Measurements from ENCODE around the gene NAALADL1. TPM values are rescaled to one million over a fixed set of nuclear protein-coding genes. Genes with fewer than 3 reads are reported as not detected.
"Not testable (repeated sequence)": the region's sequence is repeated elsewhere in the genome, so short reads cannot be mapped to it uniquely, and the experiment has no call there.

Gene NAALADL1
- total RNA-seq, 4 donors from 2014 or later, result 0.34 to 19.6 (median 3.1) TPM

GRCh38 chr11:65008016-65008415 is 50.3 kb downstream of the NAALADL1 start:
- intact Hi-C loops (cut with DNase I), result no loop called here
- 68 to 81% methylated on average over 4 to 7 of the region's 7 CpGs for WGBS, 2 donors

GRCh38 chr11:65003968-65004367 is 54.4 kb downstream of the NAALADL1 start:
- DNase-seq; H3K4me3 ChIP-seq; H3K27ac ChIP-seq; H3K36me3 ChIP-seq; intact Hi-C loops (cut with DNase I); H3K4me1 ChIP-seq; H3K9me3 ChIP-seq; H3K27me3 ChIP-seq: not testable (repeated sequence)
- whole genome bisulfite sequencing, 2 donors, result 60 to 71% methylated on average over 2 to 3 of the region's 3 CpGs

More at GRCh38 chr11:65008016-65008415, 50.3 kb downstream of the NAALADL1 start:
- Histone ChIP-seq H3K9me3 (no peaks in the 10 kb centered on the region), H3K27ac (no peak overlapping the region), H3K4me3 (no peak overlapping the region), H3K27me3 (no peaks in the 10 kb centered on the region), H3K4me1 (peaks cover under 1 to 12% (median 1%) of the 10 kb centered on the region in 3 donors), H3K36me3 (no peaks in the 10 kb centered on the region)
- DNase-seq, result no peak
- TF ChIP-seq CTCF (IDR thresholded peaks at IDR 0.05) (no peak), POLR2A (IDR thresholded peaks at IDR 0.05) (no peak)

- Histone ChIP-seq H3K27ac (no peak overlapping the region), H3K4me1 (peaks cover 0 to 8% (median 0%) of the 10 kb centered on the region in 3 donors), H3K4me3 (no peak overlapping the region), H3K36me3 (no peaks in the 10 kb centered on the region), H3K27me3 (no peaks in the 10 kb centered on the region), H3K9me3 (no peaks in the 10 kb centered on the region)
- WGBS, 2 donors, result 73 to 100% methylated on average over 1 to 7 of the region's 7 CpGs
- no peak for DNase-seq
- TF ChIP-seq POLR2A (IDR thresholded peaks at IDR 0.05) (no peak), CTCF (IDR thresholded peaks at IDR 0.05) (no peak)
- intact Hi-C loops (cut with DNase I), result no loop called here
Measured at GRCh38 chr11:65003282-65003681, 55.1 kb downstream of the NAALADL1 start.

GRCh38 chr11:65002706-65003105 is 55.6 kb downstream of the NAALADL1 start:
- Histone ChIP-seq H3K4me3 (no peak overlapping the region), H3K27ac (no peak overlapping the region), H3K27me3 (no peaks in the 10 kb centered on the region), H3K36me3 (no peaks in the 10 kb centered on the region), H3K9me3 (no peaks in the 10 kb centered on the region), H3K4me1 (peaks cover 0 to 8% (median 0%) of the 10 kb centered on the region in 3 donors)
- TF ChIP-seq CTCF (IDR thresholded peaks at IDR 0.05), result no peak
- TF ChIP-seq POLR2A (IDR thresholded peaks at IDR 0.05), result no peak
- 72 to 77% methylated on average over 4 to 5 of the region's 5 CpGs for WGBS, 2 donors
- intact Hi-C loops (cut with DNase I), result no loop called here
- no peak for DNase-seq

- no peak overlapping the region for H3K27ac ChIP-seq
- intact Hi-C loops (cut with DNase I), result no loop called here
- no peaks in the 10 kb centered on the region for H3K27me3 ChIP-seq
- H3K4me1 ChIP-seq, result peaks cover 0 to 21% (median 0%) of the 10 kb centered on the region in 3 donors
- no peak for TF ChIP-seq POLR2A (IDR thresholded peaks at IDR 0.05)
- TF ChIP-seq CTCF (IDR thresholded peaks at IDR 0.05), result no peak
- DNase-seq, result no peak
- no peaks in the 10 kb centered on the region for H3K9me3 ChIP-seq
- no peak overlapping the region for H3K4me3 ChIP-seq
- WGBS, 2 donors, result 100% methylated on average over 1 of the region's 1 CpG; no CpG with 5 or more reads in 1 of the 2 donors
- no peaks in the 10 kb centered on the region for H3K36me3 ChIP-seq
Measured at GRCh38 chr11:64999478-64999877, 58.9 kb downstream of the NAALADL1 start.

Measured in esophagus squamous epithelium (tissue), 5 donors.